ENCODE results near the gene ECPAS. TPM values are rescaled to one million over a fixed set of nuclear protein-coding genes. Genes with fewer than 3 reads are reported as not detected.
A peak's percentile ranks its signal among the peaks of the same experiment; 100 is the strongest.

The ECPAS gene, protein sequence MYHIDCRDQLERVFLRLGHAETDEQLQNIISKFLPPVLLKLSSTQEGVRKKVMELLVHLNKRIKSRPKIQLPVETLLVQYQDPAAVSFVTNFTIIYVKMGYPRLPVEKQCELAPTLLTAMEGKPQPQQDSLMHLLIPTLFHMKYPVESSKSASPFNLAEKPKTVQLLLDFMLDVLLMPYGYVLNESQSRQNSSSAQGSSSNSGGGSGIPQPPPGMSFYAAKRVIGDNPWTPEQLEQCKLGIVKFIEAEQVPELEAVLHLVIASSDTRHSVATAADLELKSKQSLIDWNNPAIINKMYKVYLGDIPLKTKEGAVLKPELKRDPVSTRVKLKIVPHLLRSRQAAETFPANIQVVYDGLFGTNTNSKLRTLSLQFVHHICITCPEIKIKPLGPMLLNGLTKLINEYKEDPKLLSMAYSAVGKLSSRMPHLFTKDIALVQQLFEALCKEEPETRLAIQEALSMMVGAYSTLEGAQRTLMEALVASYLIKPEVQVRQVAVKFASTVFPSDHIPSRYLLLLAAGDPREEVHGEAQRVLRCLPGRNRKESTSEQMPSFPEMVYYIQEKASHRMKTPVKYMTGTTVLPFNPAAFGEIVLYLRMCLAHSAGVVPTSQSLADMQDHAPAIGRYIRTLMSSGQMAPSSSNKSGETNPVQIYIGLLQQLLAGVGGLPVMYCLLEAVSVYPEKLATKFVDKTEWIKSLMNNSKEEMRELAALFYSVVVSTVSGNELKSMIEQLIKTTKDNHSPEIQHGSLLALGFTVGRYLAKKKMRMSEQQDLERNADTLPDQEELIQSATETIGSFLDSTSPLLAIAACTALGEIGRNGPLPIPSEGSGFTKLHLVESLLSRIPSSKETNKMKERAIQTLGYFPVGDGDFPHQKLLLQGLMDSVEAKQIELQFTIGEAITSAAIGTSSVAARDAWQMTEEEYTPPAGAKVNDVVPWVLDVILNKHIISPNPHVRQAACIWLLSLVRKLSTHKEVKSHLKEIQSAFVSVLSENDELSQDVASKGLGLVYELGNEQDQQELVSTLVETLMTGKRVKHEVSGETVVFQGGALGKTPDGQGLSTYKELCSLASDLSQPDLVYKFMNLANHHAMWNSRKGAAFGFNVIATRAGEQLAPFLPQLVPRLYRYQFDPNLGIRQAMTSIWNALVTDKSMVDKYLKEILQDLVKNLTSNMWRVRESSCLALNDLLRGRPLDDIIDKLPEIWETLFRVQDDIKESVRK (N-terminal part only)
- total RNA-seq (2021; ENCODE audit: unreplicated experiment) (71.1 TPM), Bru-seq, nascent RNA (percentile 91 among the genes with signal in this experiment), BruChase-seq, experiment 1, labeled RNA remaining after a 6-hour chase (percentile 91 among the genes with signal in this experiment), BruChase-seq, experiment 2, labeled RNA remaining after a 2-hour chase (percentile 89 among the genes with signal in this experiment)
- 47.5 and 52.7 TPM in 2 replicates for polyA plus RNA-seq (2012)
- long read RNA-seq, full-length matches to known transcripts = 20 of 73 reads
- long read RNA-seq, partial matches to known transcripts = 36 of 73 reads
- long read RNA-seq, other reads (novel, unspliced or antisense) = 17 of 73 reads

DNA sequence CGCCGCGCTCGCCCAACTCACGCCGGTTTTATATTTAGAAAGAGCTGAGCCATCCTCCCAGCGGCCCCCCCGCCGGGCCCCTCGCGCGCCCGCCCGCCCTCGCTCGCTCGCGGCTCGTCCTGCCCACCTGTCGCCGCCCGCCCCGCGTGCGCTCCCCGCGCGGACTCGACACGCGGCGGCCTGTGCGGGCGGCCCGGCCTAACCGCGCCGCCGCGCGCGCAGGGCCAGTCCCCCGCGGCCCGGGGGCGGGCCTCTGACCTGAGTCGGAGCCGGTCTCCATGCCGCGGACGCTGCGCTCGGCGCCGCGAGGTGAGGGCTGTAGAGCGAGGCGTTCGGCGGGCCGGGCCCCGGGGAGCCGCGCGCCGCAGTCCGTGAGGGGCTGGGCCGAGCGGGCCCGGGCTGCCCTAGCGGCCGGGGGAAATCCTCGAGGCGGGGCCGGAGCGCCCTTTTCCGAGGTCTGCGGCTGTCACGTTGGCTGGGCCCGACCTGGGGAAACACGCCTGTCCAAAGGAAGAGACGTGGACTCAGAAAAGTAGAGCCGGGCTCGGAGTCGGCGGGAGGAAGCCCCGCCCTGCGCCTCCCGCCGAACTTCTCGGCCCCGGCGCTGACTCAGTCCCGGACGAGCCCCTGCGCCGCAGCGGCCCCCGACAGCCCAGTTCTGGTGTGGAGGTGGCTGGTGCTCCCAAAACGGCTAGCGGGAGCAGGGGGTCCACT is at the start of gene ECPAS:
Gene ECPAS, minus strand, starts transcription at position 526 of the 714 bp plus-strand sequence. CDS start 11,465 bp downstream, outside the sequence.
- peak; percentile 63 for DNase-seq (ENCODE audit: low read depth, low spot score)
- Histone ChIP-seq H3K27ac (ENCODE audit: low read depth, low read length) (peak within 1 kb of the TSS; percentile 99), H3K9ac (ENCODE audit: low read length) (peak within 1 kb of the TSS; percentile 86)
- TF ChIP-seq SIN3A (IDR thresholded peaks at IDR 0.05; ENCODE audit: low read depth) (no peak), CTCF (IDR thresholded peaks at IDR 0.05 in 2 of 3, conservative IDR thresholded peaks at IDR 0.05 in 1 of 3; ENCODE audit: borderline replicate concordance in 1 of 3, insufficient read depth in 1 of 3, low read depth in 2 of 3, low read length in 2 of 3) (no peak), TCF7L2 (IDR thresholded peaks at IDR 0.05; ENCODE audit: borderline replicate concordance, extremely low read depth, insufficient read depth, insufficient read length) (peak; percentile 21), EGR1 (IDR thresholded peaks at IDR 0.05; ENCODE audit: low read depth) (no peak), EZH2phosphoT487 (IDR thresholded peaks at IDR 0.05; ENCODE audit: borderline replicate concordance) (no peak), CEBPB (IDR thresholded peaks at IDR 0.05; ENCODE audit: low read depth) (no peak), SRF (IDR thresholded peaks at IDR 0.05; ENCODE audit: low read depth) (no peak; the same call in 1 of the 2 replicates), RAD21 (IDR thresholded peaks at IDR 0.05; ENCODE audit: low read depth) (no peak), SP1 (IDR thresholded peaks at IDR 0.05; ENCODE audit: low read depth) (no peak), EZH2 (IDR thresholded peaks at IDR 0.05) (no peak), JUND (IDR thresholded peaks at IDR 0.05) (peak; percentile 42; the same call in 1 of the 2 replicates), ELF1 (IDR thresholded peaks at IDR 0.05; ENCODE audit: borderline replicate concordance, low read depth) (no peak), FOSL1 (IDR thresholded peaks at IDR 0.05; ENCODE audit: low read depth) (peak; percentile 47), ZFX (IDR thresholded peaks at IDR 0.05) (peak; percentile 97)
- TF ChIP-seq, protein P1, sequence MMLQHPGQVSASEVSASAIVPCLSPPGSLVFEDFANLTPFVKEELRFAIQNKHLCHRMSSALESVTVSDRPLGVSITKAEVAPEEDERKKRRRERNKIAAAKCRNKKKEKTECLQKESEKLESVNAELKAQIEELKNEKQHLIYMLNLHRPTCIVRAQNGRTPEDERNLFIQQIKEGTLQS (IDR thresholded peaks at IDR 0.05) = no peak
- TF ChIP-seq, protein P2, sequence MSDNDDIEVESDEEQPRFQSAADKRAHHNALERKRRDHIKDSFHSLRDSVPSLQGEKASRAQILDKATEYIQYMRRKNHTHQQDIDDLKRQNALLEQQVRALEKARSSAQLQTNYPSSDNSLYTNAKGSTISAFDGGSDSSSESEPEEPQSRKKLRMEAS (IDR thresholded peaks at IDR 0.05) = peak; percentile 51; the same call in 1 of the 2 replicates
- TF ChIP-seq, protein P3, sequence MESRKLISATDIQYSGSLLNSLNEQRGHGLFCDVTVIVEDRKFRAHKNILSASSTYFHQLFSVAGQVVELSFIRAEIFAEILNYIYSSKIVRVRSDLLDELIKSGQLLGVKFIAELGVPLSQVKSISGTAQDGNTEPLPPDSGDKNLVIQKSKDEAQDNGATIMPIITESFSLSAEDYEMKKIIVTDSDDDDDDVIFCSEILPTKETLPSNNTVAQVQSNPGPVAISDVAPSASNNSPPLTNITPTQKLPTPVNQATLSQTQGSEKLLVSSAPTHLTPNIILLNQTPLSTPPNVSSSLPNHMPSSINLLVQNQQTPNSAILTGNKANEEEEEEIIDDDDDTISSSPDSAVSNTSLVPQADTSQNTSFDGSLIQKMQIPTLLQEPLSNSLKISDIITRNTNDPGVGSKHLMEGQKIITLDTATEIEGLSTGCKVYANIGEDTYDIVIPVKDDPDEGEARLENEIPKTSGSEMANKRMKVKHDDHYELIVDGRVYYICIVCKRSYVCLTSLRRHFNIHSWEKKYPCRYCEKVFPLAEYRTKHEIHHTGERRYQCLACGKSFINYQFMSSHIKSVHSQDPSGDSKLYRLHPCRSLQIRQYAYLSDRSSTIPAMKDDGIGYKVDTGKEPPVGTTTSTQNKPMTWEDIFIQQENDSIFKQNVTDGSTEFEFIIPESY (IDR thresholded peaks at IDR 0.05; ENCODE audit: extremely low read depth, insufficient replicate concordance, low read length) = no peak

More for the DNA sequence above, at the start of gene ECPAS:
- ChIA-PET POLR2A (interaction anchor here (0.5 kb wide), 1 partner anchor 49 kb away, joined by 3 read pairs; no protein-coding TSS in a partner anchor), CTCF (no interaction called here), RAD21 (ENCODE audit: low non-redundant PET in 1 of 2, low total read pairs in 2 of 2, uncharacterized antibody in 2 of 2, unreplicated experiment in 2 of 2) (no interaction called here)
- H3K9me2 ChIP-seq (ENCODE audit: insufficient read depth) = no peaks in the 10 kb centered on the region
- peak within 1 kb of the TSS; percentile 87 for H3K4me2 ChIP-seq (ENCODE audit: low read length)
- no peaks in the 10 kb centered on the region; a peak in 1 of 4 replicates for H3K36me3 ChIP-seq (ENCODE audit: control insufficient read depth in 1 of 2, insufficient read depth in 2 of 2, low read length in 2 of 2)
- peaks cover under 1% of the 10 kb centered on the region; the same call in 1 of the 2 replicates for H4K20me1 ChIP-seq (ENCODE audit: insufficient read depth)
- H2AFZ ChIP-seq (ENCODE audit: low read depth, low read length, poor library complexity, severe bottlenecking) = peak within 1 kb of the TSS; percentile 5
- no peaks in the 10 kb centered on the region for H3K27me3 ChIP-seq (ENCODE audit: insufficient read depth, low read length)
- peak; percentile 70 for ATAC-seq
- H3K4me1 ChIP-seq (ENCODE audit: control insufficient read depth in 1 of 2, insufficient read depth in 2 of 2, low read length in 2 of 2) = peaks cover 6 to 16% of the 10 kb centered on the region in 2 experiments; a peak in 3 of 4 replicates
- no peaks in the 10 kb centered on the region for H3K9me3 ChIP-seq (ENCODE audit: control insufficient read depth in 1 of 2, insufficient read depth in 1 of 2, low read depth in 1 of 2, low read length in 2 of 2)
- no TSS peak for BruUV-seq (replicated peaks)
- peak within 1 kb of the TSS; percentile 54 to 62 for H3K4me3 ChIP-seq (replicated peaks in 1 of 2; ENCODE audit: low read depth in 1 of 2, low read length in 2 of 2)
- H3K79me2 ChIP-seq (ENCODE audit: insufficient read depth, low read length) = peaks cover 41% of the 10 kb centered on the region
- intact Hi-C loops (cut with micrococcal nuclease) = no loop called here

Data from HCT116 (cell line).